GM12873 (cell line): ENCODE results near the gene MAGED4.
"Not testable (repeated sequence)": the region's sequence is repeated elsewhere in the genome, so short reads cannot be mapped to it uniquely, and the experiment has no call there.

Experiments used
- CTCF ChIP-seq: IDR thresholded peaks from 2 replicates; pipeline ENCODE4 v1.5.1; 2012; ENCODE audit warnings: low read depth, mild to moderate bottlenecking, moderate library complexity, low read length, control low read depth; ENCODE audit not compliant: insufficient read depth; ENCODE audit errors: missing control alignments

Gene MAGED4

GRCh38 chrX:52184440-52185077 lies at the start of gene MAGED4:
Gene MAGED4 (plus strand): TSS chrX:52184888. CDS start chrX:52185923, 1,035 bp downstream.
- TF ChIP-seq CTCF, result not testable (repeated sequence)

DNA sequence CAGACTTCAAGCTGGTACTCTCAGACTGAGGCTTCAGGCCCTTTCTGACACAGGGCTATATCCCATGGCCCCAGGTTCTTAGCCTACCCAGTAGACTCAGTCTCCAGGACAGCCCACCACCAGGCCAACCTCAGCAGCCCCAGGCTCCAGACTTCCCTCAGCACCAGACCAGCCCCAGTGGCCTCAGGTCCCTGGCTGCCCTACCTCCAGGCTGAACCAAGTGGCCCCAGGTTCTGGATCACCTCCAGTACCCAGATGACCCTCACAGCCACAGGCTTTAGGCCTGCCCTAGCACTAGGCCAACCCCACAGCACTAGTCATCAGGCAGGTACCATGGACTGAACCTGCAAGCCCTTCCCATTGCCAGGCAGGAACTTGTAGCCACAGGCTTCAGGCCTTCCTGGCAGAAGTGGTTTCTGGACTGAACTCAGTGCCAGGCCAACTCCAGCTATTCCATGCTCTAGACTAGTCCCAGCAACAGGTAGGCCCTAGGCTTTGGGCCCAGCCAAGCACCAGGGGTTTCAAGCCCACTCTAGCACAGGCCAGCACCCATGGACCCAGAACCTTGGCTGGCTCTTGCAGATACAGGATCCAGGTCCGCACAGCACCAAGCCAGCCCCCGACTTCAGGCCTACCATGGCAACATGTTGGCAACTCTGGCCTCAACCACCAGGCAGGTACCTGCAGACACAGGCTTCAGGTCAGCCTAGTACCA lies 45.7 kb upstream of the MAGED4 start:
- no peak for TF ChIP-seq CTCF

DNA sequence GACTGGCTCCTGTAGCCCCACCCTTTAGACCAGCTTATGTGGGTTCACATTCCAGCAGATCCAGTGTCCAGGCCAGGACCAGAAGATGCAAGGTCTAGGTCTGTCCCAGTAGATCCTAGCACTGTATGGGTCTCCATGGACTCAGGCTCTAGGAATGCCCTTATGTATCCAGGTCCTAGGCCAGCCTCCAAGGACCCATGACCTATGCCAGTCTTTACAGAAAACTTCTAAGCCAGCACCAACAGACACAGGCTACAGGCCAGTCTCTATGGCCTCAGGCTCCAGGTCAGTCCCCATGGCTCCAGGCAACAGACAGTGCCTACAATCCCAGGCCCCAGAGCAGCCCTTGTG lies 45.2 kb upstream of the MAGED4 start:
- no peak for TF ChIP-seq CTCF

GRCh38 chrX:52140020-52140419 lies 44.7 kb upstream of the MAGED4 start:
- no peak for TF ChIP-seq CTCF

GRCh38 chrX:52166840-52167239 lies 17.8 kb upstream of the MAGED4 start:
- TF ChIP-seq CTCF, result no peak

GRCh38 chrX:52213276-52213675 lies 28.6 kb downstream of the MAGED4 start:
- TF ChIP-seq CTCF, result no peak

GRCh38 chrX:52216541-52216940 lies 31.9 kb downstream of the MAGED4 start:
- TF ChIP-seq CTCF, result no peak
